Glomerular visceral epithelial cell (primary cell): ENCODE results near the gene CBX2.

ENCODE experiments used
- DNase-seq: peaks from one replicate; pipeline ENCODE4 v3.0.0-alpha.2; 2016; ENCODE audit errors: extremely low spot score

CBX2 gene

GRCh38 chr17:79777894-79778503 is at the start of gene CBX2:
Gene CBX2 (plus strand): TSS chr17:79778148. CDS start chr17:79778236, 88 bp downstream.
- peak; percentile 84 for DNase-seq

GRCh38 chr17:79728169-79728907 is 49.6 kb upstream of the CBX2 start:
- DNase-seq: peak; percentile 77

GRCh38 chr17:79728908-79729471 is 49.0 kb upstream of the CBX2 start:
- DNase-seq: no peak

GRCh38 chr17:79729761-79730160 is 48.2 kb upstream of the CBX2 start:
- DNase-seq: no peak

GRCh38 chr17:79730437-79730768 is 47.5 kb upstream of the CBX2 start:
- DNase-seq: no peak

GRCh38 chr17:79730769-79731483 is 47.0 kb upstream of the CBX2 start, which contains the start of gene ENPP7:
Gene ENPP7 (plus strand): TSS chr17:79730943. CDS start chr17:79731140, 197 bp downstream.
- no peak for DNase-seq

GRCh38 chr17:79732254-79732653 is 45.7 kb upstream of the CBX2 start:
- no peak for DNase-seq

GRCh38 chr17:79732804-79733691 is 44.9 kb upstream of the CBX2 start:
- DNase-seq: no peak

- no peak for DNase-seq
Observed at GRCh38 chr17:79733692-79734070, 44.3 kb upstream of the CBX2 start.

- no peak for DNase-seq
Observed at GRCh38 chr17:79735096-79735495, 42.9 kb upstream of the CBX2 start.

- DNase-seq: no peak
Observed at GRCh38 chr17:79737046-79737921, 40.7 kb upstream of the CBX2 start.

GRCh38 chr17:79737922-79738578 is 39.9 kb upstream of the CBX2 start:
- DNase-seq: no peak

- no peak for DNase-seq
Observed at GRCh38 chr17:79738643-79739042, 39.3 kb upstream of the CBX2 start.

- peak; percentile 88 for DNase-seq
Observed at GRCh38 chr17:79739148-79740062, 38.5 kb upstream of the CBX2 start.

- DNase-seq: no peak
Observed at GRCh38 chr17:79740413-79740812, 37.5 kb upstream of the CBX2 start.

- no peak for DNase-seq
Observed at GRCh38 chr17:79741401-79741750, 36.6 kb upstream of the CBX2 start.

GRCh38 chr17:79741751-79742588 is 36.0 kb upstream of the CBX2 start:
- peak; percentile 66 for DNase-seq

- no peak for DNase-seq
Observed at GRCh38 chr17:79742589-79742918, 35.4 kb upstream of the CBX2 start.
